ENCODE data around the gene INVS. TPM values are rescaled to one million over a fixed set of nuclear protein-coding genes. Genes with fewer than 3 reads are reported as not detected.

The INVS gene
- total and polyA plus RNA-seq, 2 donors (not counting 3 experiments of a cell fraction or from before 2014, with no cell fraction given), result 8.5 to 17.9 TPM

DNA sequence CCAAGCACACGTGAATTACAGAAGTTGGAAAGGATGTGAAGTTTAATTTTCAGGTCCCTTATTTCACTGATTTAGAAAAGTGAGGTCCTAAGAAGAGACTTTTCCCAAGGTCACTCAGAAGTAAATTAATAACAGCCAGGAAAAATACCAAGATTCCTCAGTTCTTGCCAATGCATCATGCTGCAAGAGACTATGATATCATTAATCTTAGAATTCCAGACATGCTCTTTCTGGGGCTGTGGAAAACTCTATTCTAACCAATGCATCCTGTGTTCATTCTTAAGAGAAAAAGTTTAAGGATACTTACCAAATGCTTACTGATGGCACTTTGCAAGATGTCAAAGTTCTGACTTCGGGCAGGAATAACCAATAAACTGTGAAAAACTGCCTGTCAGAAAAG, 210.9 kb downstream of the INVS start:
- FAIRE-seq (no peak), DNase-seq (ENCODE audit: low read depth, low spot score) (no peak)
- H3K27me3 ChIP-seq (ENCODE audit: control insufficient read depth in 2 of 2, insufficient read depth in 2 of 2, low read length in 2 of 2), result no peaks in the 10 kb centered on the region
- peaks cover 0 to 6% of the 10 kb centered on the region in 2 experiments for H3K36me3 ChIP-seq (ENCODE audit: control insufficient read depth in 2 of 2, extremely low read depth in 1 of 2, insufficient read depth in 2 of 2, low read length in 2 of 2)
- dilution Hi-C loops (cut with MboI; ENCODE audit: extremely low pct_ligation_motif_present, low sequenced_read_pairs), result no loop called here
- H3K79me2 ChIP-seq (ENCODE audit: control insufficient read depth, insufficient read depth, low read length), result peaks cover 5% of the 10 kb centered on the region
- intact Hi-C loops (cut with micrococcal nuclease), result no loop called here
- CTCF ChIA-PET, result interaction anchor here (1.4 kb wide), 1 partner anchor 15 kb away, joined by 4 read pairs; no protein-coding TSS in a partner anchor
- H3K27ac ChIP-seq (ENCODE audit: insufficient read depth, low read depth, low read length), result no peak overlapping the region
- H3K4me3 ChIP-seq (replicated peaks in 1 of 3; ENCODE audit: insufficient read depth in 1 of 3, low read depth in 1 of 3, low read length in 3 of 3), result no peak overlapping the region
- no peaks in the 10 kb centered on the region for H4K20me1 ChIP-seq (replicated peaks; ENCODE audit: control insufficient read depth, extremely low read depth, insufficient read depth, low read length)
- H3K9ac ChIP-seq (replicated peaks; ENCODE audit: extremely low read depth, insufficient read depth, low read length), result no peak overlapping the region
- TF ChIP-seq, protein P1, sequence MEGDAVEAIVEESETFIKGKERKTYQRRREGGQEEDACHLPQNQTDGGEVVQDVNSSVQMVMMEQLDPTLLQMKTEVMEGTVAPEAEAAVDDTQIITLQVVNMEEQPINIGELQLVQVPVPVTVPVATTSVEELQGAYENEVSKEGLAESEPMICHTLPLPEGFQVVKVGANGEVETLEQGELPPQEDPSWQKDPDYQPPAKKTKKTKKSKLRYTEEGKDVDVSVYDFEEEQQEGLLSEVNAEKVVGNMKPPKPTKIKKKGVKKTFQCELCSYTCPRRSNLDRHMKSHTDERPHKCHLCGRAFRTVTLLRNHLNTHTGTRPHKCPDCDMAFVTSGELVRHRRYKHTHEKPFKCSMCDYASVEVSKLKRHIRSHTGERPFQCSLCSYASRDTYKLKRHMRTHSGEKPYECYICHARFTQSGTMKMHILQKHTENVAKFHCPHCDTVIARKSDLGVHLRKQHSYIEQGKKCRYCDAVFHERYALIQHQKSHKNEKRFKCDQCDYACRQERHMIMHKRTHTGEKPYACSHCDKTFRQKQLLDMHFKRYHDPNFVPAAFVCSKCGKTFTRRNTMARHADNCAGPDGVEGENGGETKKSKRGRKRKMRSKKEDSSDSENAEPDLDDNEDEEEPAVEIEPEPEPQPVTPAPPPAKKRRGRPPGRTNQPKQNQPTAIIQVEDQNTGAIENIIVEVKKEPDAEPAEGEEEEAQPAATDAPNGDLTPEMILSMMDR (IDR thresholded peaks at IDR 0.05; ENCODE audit: extremely low read depth in 1 of 2, insufficient read depth in 1 of 2, low read depth in 1 of 2, low read length in 2 of 2), result no peak
- TF ChIP-seq JUN (IDR thresholded peaks at IDR 0.05; ENCODE audit: borderline replicate concordance, insufficient read depth, insufficient read length, low read depth) (no peak), POLR2A (IDR thresholded peaks at IDR 0.05; ENCODE audit: low read depth, low read length) (no peak), GATA2 (IDR thresholded peaks at IDR 0.05; ENCODE audit: insufficient read depth, insufficient read length, low read depth, low read length) (no peak), EZH2 (IDR thresholded peaks at IDR 0.05; ENCODE audit: borderline replicate concordance, low read depth, low read length, severe bottlenecking) (no peak), FOS (IDR thresholded peaks at IDR 0.05; ENCODE audit: borderline replicate concordance, insufficient read depth, low read length) (no peak), MYC (IDR thresholded peaks at IDR 0.05; ENCODE audit: low read depth, low read length) (no peak), POLR2AphosphoS5 (IDR thresholded peaks at IDR 0.05; ENCODE audit: insufficient read depth, low read depth, low read length) (no peak)
- TF ChIP-seq, protein P2, sequence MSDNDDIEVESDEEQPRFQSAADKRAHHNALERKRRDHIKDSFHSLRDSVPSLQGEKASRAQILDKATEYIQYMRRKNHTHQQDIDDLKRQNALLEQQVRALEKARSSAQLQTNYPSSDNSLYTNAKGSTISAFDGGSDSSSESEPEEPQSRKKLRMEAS (IDR thresholded peaks at IDR 0.05; ENCODE audit: insufficient read depth, insufficient read length), result no peak
- H3K4me2 ChIP-seq (ENCODE audit: insufficient read depth, low read length), result no peak overlapping the region
- no peaks in the 10 kb centered on the region for H3K9me3 ChIP-seq (replicated peaks; ENCODE audit: control insufficient read depth, insufficient read depth, low read length)
- H2AFZ ChIP-seq (ENCODE audit: low read depth, low read length), result no peak overlapping the region
- no peaks in the 10 kb centered on the region for H3K9me1 ChIP-seq (replicated peaks; ENCODE audit: control insufficient read depth, extremely low read depth, insufficient read depth, low read length)
- H3K4me1 ChIP-seq (ENCODE audit: control insufficient read depth, extremely low read depth, insufficient read depth, low read length), result no peaks in the 10 kb centered on the region
- BruUV-seq (replicated peaks), result no TSS peak
- POLR2A ChIA-PET, result no interaction called here
